Skeletal muscle satellite cell (primary cell): ENCODE data around the gene FOXC1.

Source experiments
- H3K27me3 ChIP-seq: 2 replicates; pipeline ENCODE4 v1.7.0; 2013; ENCODE audit warnings: low read length; ENCODE audit not compliant: control insufficient read depth, insufficient read depth
- H3K36me3 ChIP-seq: 2 replicates; pipeline ENCODE4 v1.7.0; 2013; ENCODE audit warnings: mild to moderate bottlenecking, control low read depth, low read length; ENCODE audit not compliant: insufficient read depth
- H3K4me1 ChIP-seq: 2 replicates; pipeline ENCODE4 v1.7.0; 2013; ENCODE audit warnings: low read length; ENCODE audit not compliant: control insufficient read depth, insufficient read depth
- H3K4me2 ChIP-seq: 2 replicates; pipeline ENCODE4 v1.7.0; 2013; ENCODE audit warnings: mild to moderate bottlenecking, low read length
- H3K4me3 ChIP-seq: 2 replicates; pipeline ENCODE4 v1.7.0; 2013; ENCODE audit warnings: low read length
- H3K9ac ChIP-seq: 2 replicates; pipeline ENCODE4 v1.7.0; 2013; ENCODE audit warnings: mild to moderate bottlenecking, low read depth, low read length, moderate library complexity
- H3K9me3 ChIP-seq: replicated peaks from 2 replicates; pipeline ENCODE4 v1.7.0; 2013; ENCODE audit warnings: mild to moderate bottlenecking, control low read depth, low read length

Gene FOXC1

DNA sequence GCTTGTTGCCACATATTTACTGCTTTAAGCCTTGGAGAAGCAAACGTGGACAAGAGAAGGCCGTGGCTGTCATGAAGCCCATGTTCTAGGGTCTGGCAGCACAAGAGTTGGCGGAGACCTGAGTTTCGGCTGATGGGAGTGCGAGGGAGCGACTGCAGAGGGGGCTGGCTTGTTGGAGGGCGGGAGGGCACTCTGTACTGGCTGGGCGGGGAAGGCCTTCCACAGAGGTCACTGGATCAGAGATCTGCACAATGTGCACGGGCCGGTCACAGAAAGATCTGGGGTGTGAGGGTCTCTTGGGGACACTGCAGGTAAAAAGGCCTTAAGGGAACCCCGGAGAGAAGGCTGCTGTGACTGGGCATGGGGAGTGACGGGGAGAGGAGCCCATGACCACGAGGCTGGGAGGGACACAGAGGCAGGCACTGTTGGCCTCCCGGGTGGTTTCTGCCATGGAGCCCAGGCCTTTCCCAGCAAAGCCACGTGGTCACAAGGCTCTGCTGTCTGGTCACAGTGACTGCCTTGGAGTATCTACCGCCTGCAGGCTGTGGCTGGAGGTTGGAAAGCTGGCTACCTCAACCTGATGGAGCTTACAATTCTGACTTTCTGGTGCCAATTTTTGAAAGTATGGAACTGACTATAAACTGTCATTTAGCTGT is 23.8 kb downstream of the FOXC1 start:
- H3K9me3 ChIP-seq: no peaks in the 10 kb centered on the region
- H3K27me3 ChIP-seq: no peaks in the 10 kb centered on the region
- H3K4me2 ChIP-seq: no peak overlapping the region
- no peak overlapping the region for H3K4me3 ChIP-seq
- no peaks in the 10 kb centered on the region for H3K4me1 ChIP-seq
- H3K36me3 ChIP-seq: no peaks in the 10 kb centered on the region
- H3K9ac ChIP-seq: no peak overlapping the region

- H3K9ac ChIP-seq: no peak overlapping the region
Observed at GRCh38 chr6:1634081-1634480, 24.4 kb downstream of the FOXC1 start.

DNA sequence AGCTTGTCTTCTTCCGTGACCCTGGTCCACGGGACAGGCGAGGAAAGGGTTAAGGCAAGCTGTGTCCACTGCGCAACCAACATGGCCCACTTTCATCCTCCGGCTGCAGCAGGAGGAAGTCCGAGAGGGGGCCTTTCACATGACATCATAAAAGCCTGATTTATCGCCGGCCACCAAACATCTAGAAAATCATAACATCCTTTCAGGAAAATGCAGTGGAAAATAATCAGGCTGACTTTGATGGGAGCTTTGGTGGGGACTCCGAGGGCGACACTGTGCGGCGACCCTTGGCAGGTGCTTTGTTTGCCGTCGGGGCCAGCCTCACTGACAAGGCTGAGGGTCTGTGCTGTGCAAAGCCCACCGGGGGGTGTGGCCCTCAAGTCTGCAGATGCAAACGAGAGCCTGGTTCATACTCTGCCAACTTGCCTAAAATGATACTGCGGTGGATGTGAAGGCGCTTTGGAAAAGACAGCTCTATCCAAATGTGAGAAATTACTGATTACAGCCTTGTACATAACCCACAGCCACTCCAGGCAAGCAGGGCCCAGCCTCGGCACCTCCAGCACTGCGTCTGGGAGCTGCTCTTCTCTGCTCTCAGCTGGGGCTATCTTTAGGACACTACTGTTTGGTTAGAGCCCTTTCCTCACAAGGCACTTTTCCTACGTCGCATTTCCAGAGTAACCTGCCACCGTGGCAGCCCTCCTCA is 25.7 kb downstream of the FOXC1 start:
- no peaks in the 10 kb centered on the region for H3K9me3 ChIP-seq
- no peak overlapping the region for H3K4me2 ChIP-seq
- no peaks in the 10 kb centered on the region for H3K27me3 ChIP-seq
- no peaks in the 10 kb centered on the region for H3K36me3 ChIP-seq
- H3K9ac ChIP-seq: no peak overlapping the region
- no peak overlapping the region for H3K4me3 ChIP-seq
- H3K4me1 ChIP-seq: no peaks in the 10 kb centered on the region

More at GRCh38 chr6:1634081-1634480, 24.4 kb downstream of the FOXC1 start:
- Histone ChIP-seq H3K9me3 (no peaks in the 10 kb centered on the region), H3K4me2 (no peak overlapping the region), H3K36me3 (no peaks in the 10 kb centered on the region), H3K27me3 (no peaks in the 10 kb centered on the region), H3K4me3 (no peak overlapping the region), H3K4me1 (no peaks in the 10 kb centered on the region)

DNA sequence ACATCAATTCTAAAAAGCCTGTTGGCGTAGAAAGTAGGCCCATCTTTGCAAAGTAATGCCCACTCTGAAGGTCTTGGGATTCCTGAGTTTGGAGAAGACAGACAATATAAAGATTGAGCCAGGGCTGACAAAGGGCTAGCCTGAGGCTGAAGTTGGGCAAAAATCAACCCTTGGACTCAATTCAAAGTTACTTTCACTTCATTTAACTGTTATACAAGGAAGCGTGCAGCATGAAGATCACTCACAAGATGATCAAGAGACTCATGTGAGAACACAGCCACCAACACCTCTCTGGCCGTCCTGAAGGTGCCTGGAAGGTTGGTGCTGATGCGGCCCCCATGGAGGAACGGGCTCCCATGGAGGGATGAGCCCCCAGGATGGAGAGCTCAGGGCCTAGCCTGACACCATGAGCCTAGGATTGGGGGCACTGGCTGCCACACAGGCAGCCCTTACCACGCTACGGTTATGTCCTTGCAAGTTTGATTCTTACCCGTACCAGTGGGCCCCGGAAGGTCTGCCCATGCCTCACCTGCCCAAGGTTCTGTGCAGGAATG is 26.6 kb downstream of the FOXC1 start:
- H3K4me1 ChIP-seq: no peaks in the 10 kb centered on the region
- no peak overlapping the region for H3K4me2 ChIP-seq
- H3K27me3 ChIP-seq: no peaks in the 10 kb centered on the region
- H3K36me3 ChIP-seq: no peaks in the 10 kb centered on the region
- no peaks in the 10 kb centered on the region for H3K9me3 ChIP-seq
- no peak overlapping the region for H3K4me3 ChIP-seq
- no peak overlapping the region for H3K9ac ChIP-seq

GRCh38 chr6:1636971-1637871 is 27.5 kb downstream of the FOXC1 start:
- Histone ChIP-seq H3K27me3 (no peaks in the 10 kb centered on the region), H3K4me3 (no peak overlapping the region), H3K4me1 (no peaks in the 10 kb centered on the region), H3K36me3 (no peaks in the 10 kb centered on the region), H3K9me3 (no peaks in the 10 kb centered on the region), H3K4me2 (no peak overlapping the region), H3K9ac (no peak overlapping the region)

GRCh38 chr6:1639430-1639829 is 29.7 kb downstream of the FOXC1 start:
- no peaks in the 10 kb centered on the region for H3K4me1 ChIP-seq
- H3K36me3 ChIP-seq: no peaks in the 10 kb centered on the region
- H3K4me2 ChIP-seq: no peak overlapping the region
- no peak overlapping the region for H3K4me3 ChIP-seq
- H3K27me3 ChIP-seq: no peaks in the 10 kb centered on the region
- no peak overlapping the region for H3K9ac ChIP-seq
- H3K9me3 ChIP-seq: no peaks in the 10 kb centered on the region

DNA sequence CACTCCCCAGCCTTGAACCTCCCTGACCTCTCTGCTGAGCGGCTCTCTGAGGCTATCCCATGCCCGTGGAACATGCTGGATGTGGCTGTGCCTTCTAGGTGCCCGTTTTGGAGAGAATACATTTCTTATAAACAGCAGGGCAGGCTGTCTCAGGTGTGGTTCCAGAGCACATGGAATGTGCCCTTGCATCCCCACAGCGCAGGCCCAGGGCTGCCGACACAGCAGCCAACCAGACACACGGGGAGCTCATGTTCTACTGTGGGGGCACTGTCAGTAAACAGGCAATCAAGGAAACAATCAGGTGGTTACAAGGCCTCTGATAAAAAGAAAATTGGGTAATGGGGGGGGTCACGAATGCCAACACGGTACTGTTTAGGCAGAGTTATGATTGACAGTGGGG is 30.8 kb downstream of the FOXC1 start:
- H3K36me3 ChIP-seq: no peaks in the 10 kb centered on the region

GRCh38 chr6:1641343-1641885 is 31.7 kb downstream of the FOXC1 start:
- no peak overlapping the region for H3K4me2 ChIP-seq
- H3K36me3 ChIP-seq: no peaks in the 10 kb centered on the region
- H3K4me3 ChIP-seq: no peak overlapping the region
- peaks cover 5% of the 10 kb centered on the region for H3K4me1 ChIP-seq
- no peaks in the 10 kb centered on the region for H3K27me3 ChIP-seq
- H3K9ac ChIP-seq: no peak overlapping the region
- H3K9me3 ChIP-seq: no peaks in the 10 kb centered on the region

More for the DNA sequence above, 30.8 kb downstream of the FOXC1 start:
- Histone ChIP-seq H3K9ac (no peak overlapping the region), H3K9me3 (no peaks in the 10 kb centered on the region), H3K4me1 (no peaks in the 10 kb centered on the region), H3K4me2 (no peak overlapping the region), H3K27me3 (no peaks in the 10 kb centered on the region), H3K4me3 (no peak overlapping the region)

DNA sequence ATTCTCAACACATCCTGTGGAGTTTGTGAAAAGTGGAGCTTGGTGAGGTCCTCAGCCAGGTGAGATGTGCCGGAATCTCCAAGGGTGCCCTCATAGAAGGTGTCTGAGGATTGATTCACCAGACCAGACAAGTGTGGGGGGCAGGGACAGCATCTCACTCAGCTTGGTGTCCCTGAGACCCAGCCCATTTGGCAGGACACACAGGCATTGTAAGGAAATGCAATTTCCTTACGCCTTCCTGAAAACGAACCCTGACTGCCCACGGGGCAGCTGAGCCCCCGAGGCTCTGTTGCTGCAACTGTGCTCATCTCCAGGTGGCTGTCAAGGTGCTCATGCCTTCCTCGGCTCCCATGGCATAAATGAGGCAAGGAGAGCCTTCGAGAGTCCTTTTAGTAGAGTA is 33.4 kb downstream of the FOXC1 start:
- no peaks in the 10 kb centered on the region for H3K36me3 ChIP-seq
- H3K4me1 ChIP-seq: peaks cover 5% of the 10 kb centered on the region
- H3K27me3 ChIP-seq: no peaks in the 10 kb centered on the region
- H3K9ac ChIP-seq: no peak overlapping the region
- no peaks in the 10 kb centered on the region for H3K9me3 ChIP-seq
- H3K4me2 ChIP-seq: no peak overlapping the region
- no peak overlapping the region for H3K4me3 ChIP-seq

- Histone ChIP-seq H3K27me3 (no peaks in the 10 kb centered on the region), H3K36me3 (no peaks in the 10 kb centered on the region), H3K9me3 (no peaks in the 10 kb centered on the region), H3K4me1 (peaks cover 5% of the 10 kb centered on the region), H3K9ac (no peak overlapping the region), H3K4me3 (no peak overlapping the region), H3K4me2 (no peak overlapping the region)
Observed at GRCh38 chr6:1643830-1644445, 34.2 kb downstream of the FOXC1 start.
